H1 (cell line): Measurements from ENCODE around the gene OSBPL5. TPM values are rescaled to one million over a fixed set of nuclear protein-coding genes. Genes with fewer than 3 reads are reported as not detected.

Experiments used
- ATF2 ChIP-seq: IDR thresholded peaks from 2 replicates; pipeline ENCODE4 v1.6.1; 2012; ENCODE audit warnings: low read length, inconsistent platforms
- BACH1 ChIP-seq: IDR thresholded peaks from 2 replicates; pipeline ENCODE4 v1.6.1; 2012; ENCODE audit warnings: low read length, improper control_type of control experiment
- JUND ChIP-seq: IDR thresholded peaks from 2 replicates; pipeline ENCODE4 v1.6.1; 2011; ENCODE audit warnings: mild to moderate bottlenecking, improper control_type of control experiment, low read length
- polyA plus RNA-seq, 7 experiments: library from polyadenylated mRNA; depleted of rRNA in 3 of 7; stranded (reverse) in 5 of 7; unstranded in 2 of 7; fragments of >200 nt in 5 of 7; fragments of 200-250 nt in 2 of 7; gene quantifications; 1 replicate in 5 of 7; 2 replicates in 1 of 7; 4 replicates in 1 of 7; pipeline versions ENCODE4 v1.2.1 to v1.2.3, GENCODE V29; 2011 to 2013; ENCODE audit warnings: missing spikeins in 2 of 7, mixed read lengths in 2 of 7
- total RNA-seq: library from RNA; stranded (reverse); fragmentation: NEBNext Ultra II Directional; extraction: Animal tissue kit (Norgen Biotek cat#: 25700); gene quantifications from 2 replicates; pipeline ENCODE4 v1.2.1, GENCODE V29; 2021

The OSBPL5 gene
- total and polyA plus RNA-seq, 2 of the 8 experiments (the other 6 are each of a cell fraction or from before 2014, with no cell fraction given), result 3.4 to 9.9 TPM

GRCh38 chr11:3087373-3087772 is 77.7 kb downstream of the OSBPL5 start (continued):
- TF ChIP-seq ATF2, result no peak
- no peak for TF ChIP-seq JUND
- TF ChIP-seq BACH1, result no peak
